Upper lobe of right lung (tissue), 1 donor: ENCODE results near the gene SFSWAP. TPM values are rescaled to one million over a fixed set of nuclear protein-coding genes. Genes with fewer than 3 reads are reported as not detected.
A peak's percentile ranks its signal among the peaks of the same experiment; 100 is the strongest.
"Not testable (repeated sequence)": the region's sequence is repeated elsewhere in the genome, so short reads cannot be mapped to it uniquely, and the experiment has no call there.

Experiments used
- ATAC-seq: fragments of 200-7000 bp; cut with Tn5 transposase; one replicate; pipeline ENCODE4 v1.9.1; 2020; ENCODE audit warnings: mild to moderate bottlenecking, moderate library complexity
- DNase-seq: peaks from one replicate; pipeline ENCODE4 v3.0.0-alpha.2; 2020
- H3K27ac ChIP-seq: fragments of 200-600 bp; one replicate; pipeline ENCODE4 v1.8.0; 2022
- H3K27me3 ChIP-seq: fragments of 200-600 bp; one replicate; pipeline ENCODE4 v1.8.0; 2022; ENCODE audit warnings: mild to moderate bottlenecking
- H3K36me3 ChIP-seq: fragments of 200-600 bp; one replicate; pipeline ENCODE4 v1.8.0; 2022
- H3K4me1 ChIP-seq: fragments of 200-600 bp; one replicate; pipeline ENCODE4 v1.8.0; 2022
- H3K4me3 ChIP-seq: fragments of 200-600 bp; one replicate; pipeline ENCODE4 v1.8.0; 2022; ENCODE audit warnings: mild to moderate bottlenecking
- H3K9me3 ChIP-seq: fragments of 200-600 bp; one replicate; pipeline ENCODE4 v1.8.0; 2022
- intact Hi-C: fragments of 100-400 bp; cut with DNase I; formaldehyde crosslinking; loops from one replicate; pipeline ENCODE4 v1.11.0; 2022
- long read RNA-seq: library from polyadenylated mRNA; unstranded; transcript quantifications from one replicate; pipeline ENCODE4 v2.0.0, GENCODE V29; 2021
- total RNA-seq: library from RNA; stranded (reverse); fragmentation: NEBNext Ultra II Directional; extraction: Animal tissue kit (Norgen Biotek cat#: 25700); gene quantifications from one replicate; pipeline ENCODE4 v1.2.1, GENCODE V29; 2021
- TF ChIP-seq, protein P1 (sequence below): fragments of 200-600 bp; IDR thresholded peaks from one replicate; pipeline ENCODE4 v1.8.0; 2022; ENCODE audit warnings: antibody characterized with exemption
- donor health status: DM: no; HTN: yes; CAD: no; lungs with severe emphysema.

SFSWAP gene
- total RNA-seq, result 51.2 TPM
- long read RNA-seq, full-length matches to known transcripts, result 5 of 52 reads
- long read RNA-seq, partial matches to known transcripts, result 37 of 52 reads
- long read RNA-seq, other reads (novel, unspliced or antisense), result 10 of 52 reads

DNA sequence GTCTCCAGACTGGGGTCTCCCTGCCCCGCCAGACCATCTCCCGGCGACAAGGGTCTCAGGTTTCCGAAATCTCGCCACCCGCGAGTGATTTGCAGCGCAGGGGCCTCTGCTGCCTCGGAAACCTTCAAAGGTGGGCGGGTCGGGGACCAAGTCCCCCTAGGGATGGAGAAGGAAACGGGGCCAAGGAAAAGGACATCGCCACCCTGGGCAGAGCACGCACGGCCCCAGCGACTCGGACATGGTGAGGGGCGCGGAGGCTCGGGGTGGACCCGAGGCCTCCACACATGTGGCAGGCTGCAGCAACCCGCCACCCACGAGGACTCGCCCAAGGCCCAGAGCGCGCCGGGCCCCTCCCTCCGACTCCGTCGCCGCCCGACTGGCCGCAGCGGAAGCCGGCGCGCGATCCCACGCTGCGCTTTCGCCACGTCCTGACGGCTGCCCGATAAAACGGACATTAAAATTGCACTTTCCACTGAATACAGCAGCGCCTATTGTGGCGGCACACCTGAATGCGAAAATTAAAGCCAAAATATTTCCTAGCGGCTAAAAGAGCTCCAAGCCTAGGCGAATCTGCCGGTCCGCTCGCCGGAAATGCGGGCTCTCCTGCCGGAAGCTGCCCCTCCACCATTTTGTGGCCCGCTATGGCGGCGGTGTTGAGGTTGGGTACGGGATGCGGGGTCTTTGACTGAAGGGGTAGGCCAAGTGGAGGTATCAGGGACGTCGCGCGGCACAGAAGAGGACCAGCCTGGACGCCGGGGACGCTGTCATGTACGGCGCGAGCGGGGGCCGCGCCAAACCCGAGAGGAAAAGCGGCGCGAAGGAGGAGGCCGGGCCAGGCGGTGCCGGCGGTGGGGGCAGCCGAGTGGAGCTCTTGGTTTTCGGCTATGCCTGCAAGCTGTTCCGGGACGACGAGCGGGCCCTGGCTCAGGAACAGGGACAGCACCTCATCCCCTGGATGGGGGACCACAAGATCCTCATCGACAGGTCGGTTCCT is at the start of gene SFSWAP:
TSS of gene SFSWAP (plus strand) at position 627 of the 994 bp plus-strand sequence. CDS start at position 767, 140 bp downstream.
- Histone ChIP-seq H3K36me3 (peaks cover 21% of the 10 kb centered on the region), H3K27ac (peak within 1 kb of the TSS; percentile 99), H3K4me3 (peak within 1 kb of the TSS; percentile 94), H3K9me3 (no peaks in the 10 kb centered on the region), H3K4me1 (peaks cover 17% of the 10 kb centered on the region), H3K27me3 (no peaks in the 10 kb centered on the region)
- TF ChIP-seq, protein P1, sequence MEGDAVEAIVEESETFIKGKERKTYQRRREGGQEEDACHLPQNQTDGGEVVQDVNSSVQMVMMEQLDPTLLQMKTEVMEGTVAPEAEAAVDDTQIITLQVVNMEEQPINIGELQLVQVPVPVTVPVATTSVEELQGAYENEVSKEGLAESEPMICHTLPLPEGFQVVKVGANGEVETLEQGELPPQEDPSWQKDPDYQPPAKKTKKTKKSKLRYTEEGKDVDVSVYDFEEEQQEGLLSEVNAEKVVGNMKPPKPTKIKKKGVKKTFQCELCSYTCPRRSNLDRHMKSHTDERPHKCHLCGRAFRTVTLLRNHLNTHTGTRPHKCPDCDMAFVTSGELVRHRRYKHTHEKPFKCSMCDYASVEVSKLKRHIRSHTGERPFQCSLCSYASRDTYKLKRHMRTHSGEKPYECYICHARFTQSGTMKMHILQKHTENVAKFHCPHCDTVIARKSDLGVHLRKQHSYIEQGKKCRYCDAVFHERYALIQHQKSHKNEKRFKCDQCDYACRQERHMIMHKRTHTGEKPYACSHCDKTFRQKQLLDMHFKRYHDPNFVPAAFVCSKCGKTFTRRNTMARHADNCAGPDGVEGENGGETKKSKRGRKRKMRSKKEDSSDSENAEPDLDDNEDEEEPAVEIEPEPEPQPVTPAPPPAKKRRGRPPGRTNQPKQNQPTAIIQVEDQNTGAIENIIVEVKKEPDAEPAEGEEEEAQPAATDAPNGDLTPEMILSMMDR, result no peak
- intact Hi-C loops, result no loop called here
- DNase-seq, result peak; percentile 91
- ATAC-seq, result peak; percentile 97

DNA sequence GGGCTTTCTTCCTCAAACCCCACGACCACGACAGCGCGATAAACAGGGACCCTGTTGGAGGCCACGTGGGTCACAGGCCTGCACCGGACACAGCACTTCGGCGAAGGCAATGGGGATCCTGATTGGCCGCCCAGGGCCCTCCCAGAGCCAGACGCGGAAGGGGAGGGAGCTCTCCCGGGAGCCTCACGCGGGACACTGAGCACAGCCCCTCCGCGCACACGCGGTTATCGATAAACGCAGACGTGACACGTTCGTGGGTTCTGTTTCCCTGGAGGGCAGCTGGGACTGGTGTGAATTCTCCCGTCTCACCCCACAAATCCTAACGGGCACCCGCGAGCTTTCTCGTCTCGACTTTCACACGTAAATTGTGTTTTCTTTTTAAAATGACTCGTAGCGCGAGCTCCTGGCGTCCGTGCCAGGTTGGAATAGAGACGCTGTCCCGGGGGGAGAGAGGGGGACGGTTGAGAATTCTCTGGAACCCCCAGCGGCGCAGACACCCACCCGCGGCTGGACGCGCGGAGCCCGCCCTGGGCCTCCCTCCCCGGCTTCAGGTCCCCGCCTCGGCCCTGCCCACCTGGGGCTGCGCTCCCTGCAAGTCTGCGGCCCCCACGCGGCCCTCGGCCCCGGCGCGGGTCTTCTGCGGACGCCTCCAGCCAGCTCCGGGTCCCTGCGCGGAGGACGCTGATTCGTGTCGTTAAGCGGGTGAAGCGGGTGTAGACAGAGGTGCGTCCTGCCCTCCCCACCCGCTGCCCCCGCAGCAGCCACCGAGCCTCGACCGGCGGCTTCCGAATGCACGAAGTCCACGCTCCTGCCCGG is 49.5 kb upstream of the SFSWAP start:
- H3K4me3 ChIP-seq, intact Hi-C loops, H3K4me1 ChIP-seq, H3K36me3 ChIP-seq, H3K27ac ChIP-seq, H3K9me3 ChIP-seq: not testable (repeated sequence)
- peak; percentile 8 for DNase-seq
- peak; percentile 30 for ATAC-seq
- H3K27me3 ChIP-seq, result peaks cover 11% of the 10 kb centered on the region

DNA sequence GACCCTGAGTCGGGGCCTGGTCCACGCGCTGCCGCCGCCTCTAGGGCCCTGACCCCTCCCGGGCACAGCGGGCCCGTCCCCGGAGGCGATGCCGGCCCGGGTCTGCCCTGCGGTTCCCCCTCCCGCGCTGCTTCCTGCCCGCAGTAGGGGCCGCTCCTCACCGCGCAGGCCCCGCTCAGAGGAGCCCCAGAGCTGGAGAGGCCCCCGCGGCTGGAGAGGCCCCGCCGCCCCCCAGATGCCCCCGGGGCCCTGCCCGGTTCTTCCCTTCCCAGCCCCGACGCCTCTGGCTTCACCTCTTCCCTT is 49.0 kb upstream of the SFSWAP start:
- ATAC-seq, H3K4me1 ChIP-seq, H3K9me3 ChIP-seq, H3K36me3 ChIP-seq, H3K27ac ChIP-seq, intact Hi-C loops, H3K4me3 ChIP-seq, DNase-seq: not testable (repeated sequence)
- H3K27me3 ChIP-seq, result peaks cover 11% of the 10 kb centered on the region

DNA sequence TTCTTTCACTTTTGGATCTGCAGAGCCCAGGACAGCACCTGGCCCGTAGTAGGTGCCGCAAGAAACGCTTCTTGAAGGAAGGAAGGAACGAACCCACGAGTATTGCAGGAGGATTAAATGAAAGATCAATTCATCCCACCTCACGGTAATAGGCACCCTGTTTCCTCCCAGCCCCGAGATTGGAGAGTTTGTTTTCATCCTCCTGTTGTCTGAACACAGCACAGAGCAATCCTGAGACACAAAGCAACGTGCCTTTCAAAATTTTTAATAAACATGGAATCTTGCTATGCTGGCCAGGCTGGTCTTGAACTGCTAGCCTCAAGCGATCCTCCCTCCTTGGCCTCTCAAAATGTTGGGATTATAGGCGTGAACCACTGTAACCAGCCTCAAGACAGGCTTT is 48.5 kb upstream of the SFSWAP start:
- H3K4me3 ChIP-seq, result not testable (repeated sequence)
- peak; percentile 22 for DNase-seq

DNA sequence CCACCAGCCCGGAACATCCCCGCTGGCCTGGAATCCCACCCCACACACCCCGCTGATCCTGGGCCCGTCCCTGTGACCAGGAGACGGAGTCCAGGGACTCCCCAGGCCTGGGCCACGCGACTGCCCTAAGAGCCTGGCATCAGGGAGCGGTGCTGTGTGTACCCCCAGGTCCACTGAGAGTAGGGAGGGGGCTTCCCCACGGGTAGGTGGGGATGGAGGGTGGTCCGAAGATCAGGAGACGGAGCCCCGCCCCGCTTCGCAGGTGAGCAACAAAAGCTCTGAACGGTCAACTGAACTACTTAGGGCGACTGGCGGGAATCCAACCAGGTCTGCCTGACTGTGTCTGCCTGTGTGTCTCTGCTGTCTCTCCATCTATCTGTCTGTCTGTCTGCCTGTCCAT is 45.2 kb upstream of the SFSWAP start:
- not testable (repeated sequence) for ATAC-seq
- DNase-seq, result peak; percentile 45

More for the DNA sequence above, 48.5 kb upstream of the SFSWAP start:
- peaks cover 11% of the 10 kb centered on the region for H3K27me3 ChIP-seq
- H3K9me3 ChIP-seq, ATAC-seq, H3K4me1 ChIP-seq, H3K27ac ChIP-seq, H3K36me3 ChIP-seq, intact Hi-C loops: not testable (repeated sequence)

DNA sequence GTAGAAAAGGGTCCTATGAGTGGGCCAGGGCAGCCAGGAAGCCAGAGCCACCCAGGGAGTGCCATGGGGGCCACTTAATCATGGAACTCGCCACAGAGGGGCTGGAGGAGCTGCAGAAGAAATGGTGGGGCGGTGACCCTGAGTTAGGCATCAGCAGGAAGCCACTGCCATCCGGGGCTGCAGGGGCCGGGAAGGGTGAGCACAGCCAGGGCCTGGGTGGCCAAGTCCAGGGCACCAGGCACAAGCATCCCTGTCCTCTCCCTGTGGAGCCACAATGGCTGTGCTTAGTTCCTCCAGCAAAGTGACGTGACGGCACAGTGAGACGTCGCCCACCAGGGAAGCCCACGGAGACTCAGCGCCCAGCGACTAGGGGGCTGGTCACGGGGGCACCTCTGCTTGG is 44.4 kb upstream of the SFSWAP start:
- not testable (repeated sequence) for H3K9me3 ChIP-seq
- DNase-seq, result peak; percentile 46

More for the DNA sequence above, 45.2 kb upstream of the SFSWAP start:
- intact Hi-C loops, H3K27me3 ChIP-seq, H3K4me3 ChIP-seq, H3K36me3 ChIP-seq, H3K27ac ChIP-seq, H3K9me3 ChIP-seq, H3K4me1 ChIP-seq: not testable (repeated sequence)

DNA sequence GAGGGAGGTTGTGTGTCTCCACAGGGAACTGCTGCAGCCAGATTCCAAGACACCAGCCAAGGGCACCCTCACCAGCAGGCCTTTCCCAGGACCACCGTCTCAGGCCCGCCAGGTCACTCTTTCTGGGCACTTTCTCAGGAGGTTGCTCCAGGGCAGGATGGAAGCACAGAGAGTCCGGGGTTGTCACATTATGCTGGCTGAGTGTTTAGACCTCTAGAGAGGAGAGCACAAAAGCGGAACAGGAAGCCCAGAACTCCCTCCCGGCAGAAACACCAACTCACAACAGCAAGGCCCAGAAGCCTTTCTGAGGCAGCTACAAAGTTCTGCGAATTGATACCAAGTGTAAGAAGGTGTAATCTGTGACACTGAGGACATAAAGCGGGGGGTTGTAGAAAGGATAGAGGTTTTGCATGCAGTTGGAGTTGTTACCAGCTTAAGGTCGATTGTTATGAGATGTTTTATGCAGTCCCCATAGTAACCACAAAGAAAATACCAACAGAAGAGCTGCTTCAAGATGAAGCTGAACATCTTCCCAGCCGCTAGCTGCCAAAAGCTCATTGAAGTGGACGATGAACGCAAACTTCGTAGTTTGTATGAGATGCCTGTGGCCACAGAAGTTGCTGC is 43.8 kb upstream of the SFSWAP start:
- H3K36me3 ChIP-seq, H3K27me3 ChIP-seq, H3K4me3 ChIP-seq, intact Hi-C loops, H3K27ac ChIP-seq, H3K4me1 ChIP-seq, H3K9me3 ChIP-seq: not testable (repeated sequence)
- ATAC-seq, result peak; percentile 24
- DNase-seq, result peak; percentile 18

More for the DNA sequence above, 44.4 kb upstream of the SFSWAP start:
- H3K4me1 ChIP-seq, intact Hi-C loops, H3K27ac ChIP-seq, ATAC-seq, H3K36me3 ChIP-seq, H3K4me3 ChIP-seq, H3K27me3 ChIP-seq: not testable (repeated sequence)

DNA sequence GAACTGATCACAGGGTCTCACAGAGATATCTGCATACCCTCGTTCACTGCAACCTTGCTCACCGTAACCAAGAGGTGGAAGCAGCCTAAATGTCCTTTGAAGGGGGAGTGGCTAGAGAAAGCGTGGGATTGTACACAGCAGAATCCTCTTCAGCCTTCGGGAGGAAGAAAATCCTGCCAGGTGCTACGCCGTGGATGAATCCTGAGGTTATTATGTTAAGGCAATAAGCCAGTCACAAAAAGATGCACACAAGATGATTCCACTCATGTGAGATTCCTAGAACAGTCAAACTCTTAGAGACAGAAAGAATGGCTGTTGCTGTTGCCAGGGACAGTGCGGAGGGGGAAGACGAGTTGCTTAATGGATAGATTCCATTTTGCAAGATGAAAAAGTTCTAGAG is 39.6 kb upstream of the SFSWAP start:
- H3K36me3 ChIP-seq, result no peaks in the 10 kb centered on the region
- H3K9me3 ChIP-seq, result peaks cover 3% of the 10 kb centered on the region
- ATAC-seq, result no peak
- no peaks in the 10 kb centered on the region for H3K27me3 ChIP-seq
- TF ChIP-seq, protein P1, result no peak
- no peak overlapping the region for H3K4me3 ChIP-seq
- no peak for DNase-seq
- no peaks in the 10 kb centered on the region for H3K4me1 ChIP-seq
- no peak overlapping the region for H3K27ac ChIP-seq
- intact Hi-C loops, result no loop called here
